HTR-8/SVneo (cell line): ENCODE data around the gene BDH1.

Source experiments
- DNase-seq: peaks from one replicate; pipeline ENCODE4 v3.0.0; 2011; ENCODE audit warnings: low spot score, mixed read lengths; ENCODE audit not compliant: insufficient read length
- FAIRE-seq: peaks from 2 replicates; lab custom pipeline; 2011; peaks lifted over from hg19 to GRCh38; lab: Jason Lieb, UNC

BDH1 gene

GRCh38 chr3:197466586-197467399 is 89.0 kb downstream of the BDH1 start:
- FAIRE-seq (peak; percentile 20), DNase-seq (no peak)

DNA sequence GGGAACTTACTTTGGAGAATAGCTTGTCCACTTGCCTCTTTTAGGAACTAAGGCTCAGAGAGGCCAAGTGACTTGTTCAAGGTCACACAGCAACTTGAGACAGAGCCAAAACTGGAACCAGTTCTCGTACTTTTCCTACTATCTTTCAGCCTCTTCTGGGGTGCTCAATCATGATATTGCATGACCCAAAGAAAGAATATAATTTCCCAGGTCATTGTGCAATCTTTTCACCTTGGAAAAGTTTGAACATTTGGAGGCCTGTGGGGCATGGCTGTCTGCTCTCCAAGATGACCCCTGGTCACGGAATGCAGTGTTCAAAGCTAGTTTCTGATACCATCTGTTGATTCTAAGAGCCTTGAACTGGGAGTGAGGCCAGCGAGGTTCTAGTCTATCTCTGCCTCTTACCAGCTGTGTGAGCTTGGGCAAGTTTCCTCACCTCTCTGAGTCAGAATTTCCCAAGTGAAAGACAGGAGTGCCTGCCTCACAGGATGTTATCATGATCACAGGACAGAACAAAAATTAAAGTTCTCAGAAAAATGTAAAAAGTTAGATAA is 89.7 kb downstream of the BDH1 start:
- no peak for DNase-seq
- FAIRE-seq = no peak

GRCh38 chr3:197465197-197465995 is 90.4 kb downstream of the BDH1 start:
- no peak for DNase-seq
- FAIRE-seq = peak; percentile 44

DNA sequence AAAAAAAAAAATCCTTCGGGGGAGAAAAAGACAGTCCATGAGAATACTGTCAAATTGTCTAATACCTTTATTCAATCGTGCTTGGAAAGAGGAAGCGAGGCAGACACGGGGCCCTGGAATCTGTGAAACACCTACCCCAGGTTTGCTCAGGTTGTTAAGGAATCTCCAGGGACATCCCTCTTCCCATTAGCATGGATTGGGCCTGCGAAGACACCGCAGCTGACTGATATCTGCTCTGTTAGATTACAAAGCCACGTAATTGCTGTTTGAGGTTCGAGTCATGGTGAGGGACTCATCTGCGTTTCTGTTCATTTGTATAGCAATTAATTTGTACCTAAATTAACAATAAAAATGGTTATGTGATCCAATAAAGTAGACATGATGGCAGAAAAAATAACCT is 91.0 kb downstream of the BDH1 start:
- DNase-seq (no peak), FAIRE-seq (no peak)

DNA sequence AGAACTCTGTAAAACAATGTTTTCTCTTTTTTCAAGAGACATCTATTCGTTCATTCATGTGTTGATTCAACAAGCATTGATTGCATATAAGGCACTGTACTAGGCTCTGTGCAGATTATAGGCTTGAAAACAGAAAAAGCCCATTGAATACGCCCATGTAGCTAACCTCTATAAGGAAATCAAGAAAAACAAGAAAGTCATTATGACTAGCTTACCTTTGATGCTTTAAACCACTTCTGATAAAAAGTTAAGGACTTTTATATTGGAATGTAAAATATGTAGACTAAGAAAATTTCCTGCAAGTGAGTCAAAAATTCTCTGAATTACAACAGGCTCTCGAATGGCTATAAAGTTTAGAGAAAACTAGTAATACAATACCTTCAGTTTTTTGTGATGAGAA is 92.5 kb downstream of the BDH1 start:
- DNase-seq (no peak), FAIRE-seq (no peak)

- FAIRE-seq (no peak), DNase-seq (no peak)
These were observed 93.0 kb downstream of the BDH1 start for GRCh38 chr3:197462808-197463207.

GRCh38 chr3:197460639-197461038 is 95.1 kb downstream of the BDH1 start:
- no peak for DNase-seq
- FAIRE-seq = no peak

DNA sequence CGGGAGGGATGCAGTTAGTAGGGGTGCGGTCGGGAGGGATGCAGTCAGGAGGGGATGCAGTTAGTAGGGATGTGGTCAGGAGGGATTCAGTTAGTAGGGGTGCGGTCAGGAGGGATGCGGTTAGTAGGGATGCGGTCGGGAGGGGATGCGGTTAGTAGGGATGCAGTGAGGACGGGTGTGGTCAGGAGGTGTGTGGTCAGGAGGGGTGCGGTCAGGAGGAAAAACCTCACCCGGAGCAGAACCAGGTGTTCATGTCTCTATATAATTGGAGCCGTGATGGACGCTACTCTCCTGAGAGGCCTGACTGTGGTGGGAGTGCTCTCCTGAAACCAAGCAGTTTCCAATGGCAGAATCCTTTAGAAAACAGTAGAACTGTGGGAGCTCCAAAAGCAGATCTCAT is 95.8 kb downstream of the BDH1 start:
- FAIRE-seq = no peak
- DNase-seq = no peak
